Measurements from ENCODE around the gene RAD51B.

RAD51B gene

DNA sequence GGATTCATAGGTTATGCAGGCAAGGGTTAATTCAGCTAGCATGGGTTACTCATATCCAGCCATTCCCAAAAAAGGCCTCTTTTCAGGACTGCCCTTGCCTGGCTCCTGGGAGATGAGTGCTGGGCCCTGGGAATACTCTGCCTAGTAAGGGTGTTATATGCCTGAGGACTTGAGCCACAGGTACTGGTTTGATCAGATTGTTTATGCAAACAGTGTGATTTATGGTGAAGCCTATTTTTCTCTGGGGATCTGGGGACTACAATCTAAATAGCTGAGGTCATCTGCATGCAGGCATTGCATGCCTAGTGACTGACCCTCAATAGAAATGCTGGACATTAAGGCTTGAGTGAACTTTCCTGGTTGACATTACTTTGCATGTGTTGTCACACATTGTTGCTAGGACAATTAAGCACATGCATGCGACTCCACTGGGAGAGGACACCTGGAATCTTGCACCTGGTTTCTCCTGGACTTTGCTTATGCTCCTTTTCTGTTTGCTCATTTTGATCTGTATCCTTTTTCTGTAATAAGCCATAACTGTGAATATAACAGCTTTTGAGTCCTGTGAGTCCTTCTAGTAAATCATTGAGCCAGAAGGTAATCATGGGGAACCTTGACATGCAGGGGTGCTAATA, 73.0 kb downstream of the RAD51B start:
- TF ChIP-seq, protein P1, sequence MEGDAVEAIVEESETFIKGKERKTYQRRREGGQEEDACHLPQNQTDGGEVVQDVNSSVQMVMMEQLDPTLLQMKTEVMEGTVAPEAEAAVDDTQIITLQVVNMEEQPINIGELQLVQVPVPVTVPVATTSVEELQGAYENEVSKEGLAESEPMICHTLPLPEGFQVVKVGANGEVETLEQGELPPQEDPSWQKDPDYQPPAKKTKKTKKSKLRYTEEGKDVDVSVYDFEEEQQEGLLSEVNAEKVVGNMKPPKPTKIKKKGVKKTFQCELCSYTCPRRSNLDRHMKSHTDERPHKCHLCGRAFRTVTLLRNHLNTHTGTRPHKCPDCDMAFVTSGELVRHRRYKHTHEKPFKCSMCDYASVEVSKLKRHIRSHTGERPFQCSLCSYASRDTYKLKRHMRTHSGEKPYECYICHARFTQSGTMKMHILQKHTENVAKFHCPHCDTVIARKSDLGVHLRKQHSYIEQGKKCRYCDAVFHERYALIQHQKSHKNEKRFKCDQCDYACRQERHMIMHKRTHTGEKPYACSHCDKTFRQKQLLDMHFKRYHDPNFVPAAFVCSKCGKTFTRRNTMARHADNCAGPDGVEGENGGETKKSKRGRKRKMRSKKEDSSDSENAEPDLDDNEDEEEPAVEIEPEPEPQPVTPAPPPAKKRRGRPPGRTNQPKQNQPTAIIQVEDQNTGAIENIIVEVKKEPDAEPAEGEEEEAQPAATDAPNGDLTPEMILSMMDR (IDR thresholded peaks at IDR 0.05; ENCODE audit: borderline replicate concordance, insufficient read depth, low read depth, low read length): no peak

GRCh38 chr14:67900231-67900630, 80.7 kb downstream of the RAD51B start:
- TF ChIP-seq, protein P1 (IDR thresholded peaks at IDR 0.05; ENCODE audit: borderline replicate concordance, insufficient read depth, low read depth, low read length): no peak

More for the DNA sequence above, 73.0 kb downstream of the RAD51B start:
- no peak overlapping the region for H3K4me3 ChIP-seq (ENCODE audit: low read depth, low read length)

GRCh38 chr14:67908052-67908754, 88.6 kb downstream of the RAD51B start:
- TF ChIP-seq, protein P1 (IDR thresholded peaks at IDR 0.05; ENCODE audit: borderline replicate concordance, insufficient read depth, low read depth, low read length): no peak
- H3K4me3 ChIP-seq (ENCODE audit: low read depth, low read length): no peak overlapping the region

More at GRCh38 chr14:67900231-67900630, 80.7 kb downstream of the RAD51B start:
- no peak overlapping the region for H3K4me3 ChIP-seq (ENCODE audit: low read depth, low read length)

DNA sequence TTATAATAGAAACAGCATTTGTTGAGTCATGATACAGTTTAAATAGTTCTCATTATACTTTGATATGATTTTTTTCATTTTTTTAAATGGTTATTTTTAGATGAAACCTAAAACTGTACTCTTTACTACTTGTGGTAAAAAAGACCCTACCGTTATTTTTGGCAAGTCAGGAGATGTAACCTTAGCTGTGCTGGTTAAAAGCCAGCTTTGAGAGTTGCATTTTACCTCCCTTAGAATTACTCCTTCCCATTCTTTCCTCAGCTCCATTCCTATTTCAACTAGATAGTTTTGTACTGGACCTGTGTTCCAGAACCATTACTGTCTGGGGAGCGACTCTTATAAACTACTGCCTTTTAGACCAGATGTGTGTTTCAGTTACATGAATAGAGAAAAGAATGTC, 92.0 kb downstream of the RAD51B start:
- TF ChIP-seq, protein P1 (IDR thresholded peaks at IDR 0.05; ENCODE audit: borderline replicate concordance, insufficient read depth, low read depth, low read length): no peak

DNA sequence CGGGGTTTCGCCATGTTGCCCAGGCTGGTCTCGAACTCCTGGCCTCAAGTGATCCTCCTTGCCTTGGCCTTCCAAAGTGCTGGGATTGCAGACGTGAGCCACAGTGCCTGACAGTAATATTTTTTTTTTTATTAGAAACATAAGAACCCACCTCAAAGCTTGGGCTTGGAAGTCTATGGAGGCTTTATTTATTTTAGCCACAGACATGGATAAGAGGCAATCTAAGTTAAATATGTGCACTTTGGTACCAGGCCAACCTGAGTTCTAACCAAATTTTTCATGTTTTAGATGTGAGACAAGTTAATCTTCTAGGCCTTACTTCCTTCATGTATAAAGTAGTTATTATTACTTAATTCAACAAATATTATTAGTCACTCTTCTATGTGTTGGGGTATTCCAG, 96.9 kb downstream of the RAD51B start:
- TF ChIP-seq, protein P1 (IDR thresholded peaks at IDR 0.05; ENCODE audit: borderline replicate concordance, insufficient read depth, low read depth, low read length): no peak
- H3K4me3 ChIP-seq (ENCODE audit: low read depth, low read length): no peak overlapping the region

More for the DNA sequence above, 92.0 kb downstream of the RAD51B start:
- H3K4me3 ChIP-seq (ENCODE audit: low read depth, low read length): no peak overlapping the region

GRCh38 chr14:67917006-67917405, 97.4 kb downstream of the RAD51B start:
- TF ChIP-seq, protein P1 (IDR thresholded peaks at IDR 0.05; ENCODE audit: borderline replicate concordance, insufficient read depth, low read depth, low read length): no peak
- no peak overlapping the region for H3K4me3 ChIP-seq (ENCODE audit: low read depth, low read length)

- no peak overlapping the region for H3K4me3 ChIP-seq (ENCODE audit: low read depth, low read length)
These were observed 99.3 kb downstream of the RAD51B start for GRCh38 chr14:67918838-67919237.

More at GRCh38 chr14:67918838-67919237, 99.3 kb downstream of the RAD51B start:
- TF ChIP-seq, protein P1 (IDR thresholded peaks at IDR 0.05; ENCODE audit: borderline replicate concordance, insufficient read depth, low read depth, low read length): no peak
